ENCODE data around the gene MRGPRD.

- TF ChIP-seq CTCF (IDR thresholded peaks at IDR 0.05; ENCODE audit: insufficient read depth, low read length) (no peak), SPI1 (IDR thresholded peaks at IDR 0.05; ENCODE audit: borderline replicate concordance, low read depth) (no peak)
Observed at GRCh38 chr11:68973219-68973618, 7.6 kb downstream of the MRGPRD start.

All from HL-60 (cell line).